ENCODE measurements around the gene UBXN11. TPM values are rescaled to one million over a fixed set of nuclear protein-coding genes. Genes with fewer than 3 reads are reported as not detected.

Gene UBXN11
- polyA plus RNA-seq, 5 donors: 23.7 to 29.6 (median 27.9) TPM

DNA sequence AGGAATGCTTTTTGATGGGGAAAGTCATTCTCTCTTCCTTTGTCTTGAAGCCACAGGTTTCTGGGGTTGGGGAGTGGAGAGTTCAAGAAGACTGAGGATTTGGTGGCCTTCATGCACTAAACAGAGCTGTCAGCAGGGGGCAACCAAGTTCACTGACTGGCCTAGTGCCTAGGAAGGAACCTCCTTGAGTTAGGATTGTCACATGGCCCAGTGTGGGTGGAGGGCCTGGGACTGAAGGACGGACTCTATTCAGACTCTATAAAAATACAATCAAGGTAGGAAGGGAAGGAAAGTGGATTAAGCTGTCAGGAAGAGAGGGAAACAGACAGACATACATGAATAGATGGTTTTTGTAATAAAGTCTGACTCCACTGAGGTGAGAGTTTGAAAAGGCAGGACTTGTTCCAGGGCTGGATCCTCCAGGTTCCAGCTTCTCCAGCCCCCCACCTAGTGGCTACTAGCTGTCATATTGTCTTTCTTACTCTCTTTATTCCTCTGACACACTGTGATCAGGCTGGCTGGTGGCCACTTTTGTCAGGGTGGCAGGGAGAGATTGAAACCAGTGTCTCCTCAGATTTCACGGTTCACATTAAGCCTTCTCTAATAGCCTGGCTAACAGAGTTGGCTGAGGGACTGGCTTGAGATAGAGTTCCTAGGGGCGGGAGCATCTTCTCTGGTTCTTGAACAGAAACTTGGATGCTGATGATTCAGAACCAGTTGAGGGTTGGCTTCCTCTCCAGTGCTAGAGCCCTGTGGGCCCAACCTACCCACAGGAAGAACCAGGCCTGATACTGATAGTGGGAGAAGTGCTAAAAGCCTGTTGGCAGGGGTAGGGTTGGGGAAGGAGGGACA lies 30.6 kb downstream of the UBXN11 start:
- DNase-seq: peak; percentile 67 to 75

DNA sequence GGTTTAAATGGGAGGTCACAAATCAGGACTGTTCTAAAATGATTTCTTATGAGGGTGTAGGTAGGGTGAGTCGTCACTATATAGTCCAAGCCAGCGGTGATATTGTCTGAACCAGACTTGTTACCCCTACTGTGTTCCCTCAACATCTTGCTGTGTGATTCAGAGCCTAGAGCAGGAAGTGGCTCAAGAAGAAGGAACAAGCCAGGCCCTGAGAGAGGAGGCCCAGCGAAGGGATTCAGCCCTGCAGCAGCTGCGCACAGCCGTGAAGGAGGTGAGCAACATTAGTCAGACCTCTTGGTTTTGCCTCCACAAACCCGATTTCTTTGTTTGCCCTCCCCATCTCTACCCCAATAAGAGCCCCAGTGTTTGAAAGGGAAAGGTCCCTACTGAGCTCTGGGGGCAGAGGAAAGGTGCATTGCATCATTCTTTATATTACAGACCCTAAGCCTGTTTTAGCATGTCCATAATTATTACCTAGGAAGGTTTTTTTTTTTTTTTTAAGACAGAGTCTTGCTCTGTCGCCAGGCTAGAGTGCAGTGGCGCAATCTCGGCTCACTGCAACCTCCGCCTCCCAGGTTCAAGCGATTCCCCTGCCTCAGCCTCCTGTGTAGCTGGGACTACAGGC lies 31.5 kb downstream of the UBXN11 start:
- no peak for DNase-seq

DNA sequence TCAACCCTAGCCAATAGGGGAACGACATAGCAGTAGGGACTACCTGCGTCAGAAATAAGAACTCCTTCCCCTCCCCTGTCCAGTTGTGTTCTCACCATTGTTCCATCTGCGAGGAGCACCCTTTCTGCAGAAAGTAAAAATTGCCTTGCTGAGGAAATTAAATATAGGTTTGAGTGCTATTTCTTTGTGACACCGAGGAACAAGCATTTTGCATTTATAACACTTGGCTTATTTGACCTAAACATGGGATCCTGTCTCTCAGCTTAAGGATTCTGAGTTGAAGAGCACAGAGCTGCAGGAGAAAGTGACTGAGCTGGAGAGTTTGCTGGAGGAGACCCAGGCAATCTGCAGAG lies 37.3 kb downstream of the UBXN11 start:
- DNase-seq: no peak

DNA sequence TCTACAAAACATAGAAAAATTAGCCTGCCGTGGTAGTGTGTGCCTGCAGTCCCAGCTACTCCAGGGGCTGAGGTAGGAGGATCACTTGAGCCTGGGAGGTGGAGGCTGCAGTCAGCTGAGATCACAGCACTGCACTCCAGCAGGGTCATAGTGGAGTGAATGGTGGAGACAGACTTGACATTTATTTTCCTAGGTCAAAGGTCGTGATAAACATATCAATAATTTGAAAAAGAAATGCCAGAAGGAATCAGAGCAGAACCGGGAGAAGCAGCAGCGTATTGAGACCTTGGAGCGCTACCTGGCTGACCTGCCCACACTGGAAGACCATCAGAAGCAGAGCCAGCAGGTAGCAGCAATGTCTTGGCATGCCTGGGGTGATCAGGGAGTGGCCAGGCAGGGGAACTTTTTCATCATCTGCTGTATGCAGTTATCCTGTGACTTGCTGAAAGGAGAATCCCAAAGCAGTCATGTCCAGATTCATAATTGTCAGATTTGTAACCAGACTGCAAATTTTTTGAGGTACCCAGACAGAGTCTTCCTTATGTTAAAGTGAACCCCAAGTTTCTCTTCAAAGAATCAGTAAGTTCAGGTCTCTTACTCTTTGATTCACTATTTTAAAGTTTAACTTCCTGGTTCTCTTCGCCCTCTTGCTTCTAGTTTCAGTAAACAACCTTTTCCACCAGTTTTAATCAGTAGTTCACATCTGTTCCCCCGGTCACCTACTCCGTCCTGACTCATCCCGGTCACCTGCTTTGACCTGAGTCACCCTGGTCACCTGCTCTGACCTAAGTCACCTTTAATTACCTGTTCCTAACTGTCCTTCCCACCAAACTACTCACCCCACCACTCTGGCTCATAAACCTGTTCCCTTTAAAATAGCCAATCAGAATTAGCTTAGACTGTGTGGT lies 37.9 kb downstream of the UBXN11 start:
- no peak for DNase-seq

DNA sequence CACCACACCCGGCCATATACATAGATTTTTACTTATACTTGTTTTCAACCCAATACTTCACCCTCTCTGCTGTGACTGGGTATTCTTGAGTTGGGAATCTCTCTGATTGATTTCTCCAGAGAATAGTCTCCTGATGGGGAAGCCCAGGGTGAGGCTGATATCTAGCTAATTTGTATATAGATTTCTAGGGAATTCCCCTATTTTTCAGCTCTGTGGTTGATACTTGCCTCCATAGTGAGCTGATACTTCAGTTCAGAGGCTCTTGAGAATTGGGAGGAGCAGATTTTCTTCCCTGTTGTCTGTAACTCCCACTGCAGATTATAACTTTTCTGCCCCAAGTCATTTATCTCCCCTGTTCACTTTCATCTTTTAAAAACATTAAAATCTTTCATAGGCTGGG lies 41.0 kb downstream of the UBXN11 start:
- DNase-seq: no peak

DNA sequence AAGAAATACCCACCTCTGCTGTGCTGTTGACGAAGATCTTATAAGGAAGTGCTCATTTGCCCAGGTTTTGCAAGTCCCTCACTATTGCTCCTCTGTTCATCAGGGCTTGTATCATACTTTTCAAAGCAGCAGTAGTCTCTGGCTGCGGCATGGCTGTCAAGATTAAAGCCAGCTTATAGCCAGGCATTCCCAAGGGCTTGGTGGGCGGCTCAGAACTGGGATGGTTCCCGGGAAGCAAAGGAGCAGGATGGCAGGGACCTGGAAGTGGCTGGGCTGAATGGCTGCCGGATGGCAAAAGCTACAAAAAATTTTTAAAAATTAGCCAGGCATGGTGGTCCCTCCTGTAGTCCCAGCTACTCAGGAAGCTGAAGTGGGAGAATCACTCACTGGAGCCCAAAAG lies 43.2 kb downstream of the UBXN11 start:
- DNase-seq: no peak

DNA sequence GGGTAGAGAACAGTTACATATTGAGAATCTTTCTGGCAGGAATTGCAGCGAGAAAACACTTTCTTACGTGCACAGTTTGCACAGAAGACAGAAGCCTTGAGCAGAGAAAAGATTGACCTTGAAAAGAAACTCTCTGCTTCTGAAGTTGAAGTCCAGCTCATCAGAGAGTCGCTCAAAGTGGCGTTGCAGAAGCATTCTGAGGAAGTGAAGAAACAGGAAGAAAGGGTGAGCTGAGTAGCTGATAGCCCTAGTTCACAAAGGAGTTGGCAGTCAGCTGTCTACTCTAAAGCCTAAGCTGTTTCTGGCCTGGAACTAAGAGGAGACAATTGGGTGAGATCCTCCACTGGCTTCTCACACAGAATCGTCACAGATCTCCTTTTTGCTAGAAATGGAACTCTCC lies 46.9 kb downstream of the UBXN11 start:
- no peak for DNase-seq

DNA sequence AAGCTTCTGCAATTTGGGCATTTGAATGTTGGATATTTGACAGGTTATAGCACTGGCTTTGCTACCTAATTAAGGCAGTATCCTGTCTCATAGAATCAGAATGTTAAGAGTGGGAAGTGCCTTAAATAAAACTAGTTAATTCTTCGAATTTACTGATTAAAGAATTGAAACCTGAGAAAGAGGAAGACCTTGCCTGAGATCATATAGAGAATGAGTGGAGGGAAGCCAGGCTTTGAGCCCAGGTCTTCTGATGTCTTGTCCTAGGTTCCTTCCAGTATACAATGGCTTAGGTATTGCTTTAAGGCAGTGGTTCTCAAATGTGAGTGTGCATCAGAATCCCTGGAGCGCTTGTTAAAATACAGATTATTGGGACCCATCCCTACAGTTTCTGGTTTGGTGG lies 47.4 kb downstream of the UBXN11 start:
- DNase-seq: no peak

DNA sequence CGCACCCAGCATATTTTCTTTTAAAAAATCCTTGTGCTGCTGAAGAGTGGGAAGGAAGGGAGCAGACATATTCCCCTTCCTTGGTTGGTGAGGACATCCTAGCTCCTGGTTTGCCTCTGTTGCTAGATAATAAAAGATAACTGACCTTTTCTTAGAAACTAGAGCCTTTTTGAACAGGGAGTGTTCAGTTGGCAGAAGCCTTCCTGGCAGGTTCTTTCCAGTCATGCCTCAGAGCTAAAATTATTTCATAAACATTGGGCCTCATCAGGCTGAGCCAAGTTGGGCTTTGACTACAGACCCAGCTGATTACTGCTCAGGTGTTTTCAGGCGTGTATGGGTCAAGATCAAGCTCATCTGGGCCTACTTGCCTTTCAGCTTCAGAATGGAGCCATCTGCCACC lies 49.2 kb downstream of the UBXN11 start:
- DNase-seq: no peak

DNA sequence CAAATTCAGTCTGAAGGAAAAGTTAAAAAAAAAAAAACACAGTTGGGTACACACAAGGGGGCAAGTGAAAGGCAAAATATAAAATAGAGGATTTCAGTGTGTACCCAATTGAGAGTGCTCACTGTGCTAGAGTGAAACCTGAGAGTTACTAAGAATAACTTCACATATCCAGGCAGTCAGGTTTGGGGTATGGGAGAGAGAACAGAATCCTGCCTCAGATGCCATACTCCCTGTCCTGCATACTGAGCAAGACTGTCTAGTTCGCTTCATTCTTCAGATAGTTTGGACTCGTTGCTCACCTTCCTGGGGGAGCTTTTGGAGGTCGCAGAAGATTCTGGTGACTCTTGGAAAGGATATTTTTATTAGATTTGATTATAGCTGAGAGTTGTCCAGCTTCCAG lies 52.0 kb downstream of the UBXN11 start:
- no peak for DNase-seq

DNA sequence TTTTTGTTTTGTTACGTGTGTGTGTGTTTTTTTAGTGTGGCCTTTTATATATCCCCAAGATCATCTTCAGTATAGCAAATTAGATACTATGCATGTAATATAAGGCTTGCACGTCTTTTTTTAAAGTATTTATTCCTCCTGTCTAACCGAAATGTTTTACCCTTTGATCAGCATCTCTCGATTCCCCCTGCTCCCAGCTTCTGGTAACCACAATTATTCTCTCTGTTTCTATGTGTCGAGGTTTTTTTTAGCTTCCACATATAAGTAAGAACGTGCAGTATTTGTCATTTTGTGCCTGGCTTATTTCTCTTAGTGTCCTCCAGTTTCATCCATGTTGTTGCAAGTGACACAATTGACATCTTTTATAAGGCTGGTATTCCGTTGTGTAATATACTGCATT lies 53.7 kb downstream of the UBXN11 start:
- DNase-seq: no peak

DNA sequence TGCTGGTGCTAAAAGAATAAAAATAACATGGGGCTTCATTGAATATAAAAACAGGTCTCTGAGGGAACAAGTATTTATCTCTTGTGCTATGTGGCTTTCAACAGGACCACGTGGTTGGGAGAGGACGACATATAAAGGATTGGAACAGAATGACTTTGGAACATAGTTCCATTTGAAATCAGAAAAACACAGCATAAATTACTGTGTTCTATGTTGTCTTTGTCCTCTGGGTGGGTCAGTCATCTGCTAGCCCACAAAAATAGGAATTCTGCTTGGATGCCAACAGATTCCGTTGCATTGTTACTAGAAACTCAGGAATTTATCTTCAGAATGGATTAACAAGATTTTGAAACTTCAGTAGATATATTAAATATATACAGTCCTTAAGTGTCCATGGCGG lies 66.5 kb downstream of the UBXN11 start:
- DNase-seq: no peak

DNA sequence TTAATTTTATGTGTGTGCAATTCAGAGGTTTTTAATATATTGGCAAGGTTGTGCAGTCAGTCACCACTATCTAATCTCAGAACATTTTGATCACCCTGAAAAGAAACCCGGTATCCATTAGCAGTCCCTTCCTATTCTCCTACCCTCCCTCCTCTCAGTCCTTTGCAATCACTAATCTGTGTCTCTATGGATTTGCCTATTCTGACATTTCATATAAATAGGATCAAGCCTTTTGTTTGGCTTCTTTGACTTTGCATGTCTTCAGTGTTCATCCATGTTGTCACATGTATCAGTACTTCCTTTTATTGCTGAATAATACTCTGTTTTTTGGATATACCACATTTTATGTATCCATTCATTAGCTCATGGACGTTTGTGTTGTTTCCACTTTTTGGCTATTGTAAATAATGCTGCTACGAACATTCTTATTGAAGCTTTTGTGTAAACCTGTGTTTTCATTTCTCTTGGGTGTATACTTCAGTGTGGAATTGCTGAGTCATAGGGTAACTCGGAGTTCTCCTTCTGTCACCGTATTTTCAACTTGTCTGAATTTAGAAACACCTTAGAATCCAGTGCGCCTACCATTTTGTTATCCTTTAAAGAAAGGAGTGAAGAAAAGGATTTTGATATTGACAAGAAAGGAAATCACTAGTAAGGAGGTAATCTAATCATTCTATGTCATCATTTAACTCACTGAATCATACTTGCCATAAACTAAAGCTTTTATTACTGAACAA lies 69.0 kb downstream of the UBXN11 start:
- no peak for DNase-seq

DNA sequence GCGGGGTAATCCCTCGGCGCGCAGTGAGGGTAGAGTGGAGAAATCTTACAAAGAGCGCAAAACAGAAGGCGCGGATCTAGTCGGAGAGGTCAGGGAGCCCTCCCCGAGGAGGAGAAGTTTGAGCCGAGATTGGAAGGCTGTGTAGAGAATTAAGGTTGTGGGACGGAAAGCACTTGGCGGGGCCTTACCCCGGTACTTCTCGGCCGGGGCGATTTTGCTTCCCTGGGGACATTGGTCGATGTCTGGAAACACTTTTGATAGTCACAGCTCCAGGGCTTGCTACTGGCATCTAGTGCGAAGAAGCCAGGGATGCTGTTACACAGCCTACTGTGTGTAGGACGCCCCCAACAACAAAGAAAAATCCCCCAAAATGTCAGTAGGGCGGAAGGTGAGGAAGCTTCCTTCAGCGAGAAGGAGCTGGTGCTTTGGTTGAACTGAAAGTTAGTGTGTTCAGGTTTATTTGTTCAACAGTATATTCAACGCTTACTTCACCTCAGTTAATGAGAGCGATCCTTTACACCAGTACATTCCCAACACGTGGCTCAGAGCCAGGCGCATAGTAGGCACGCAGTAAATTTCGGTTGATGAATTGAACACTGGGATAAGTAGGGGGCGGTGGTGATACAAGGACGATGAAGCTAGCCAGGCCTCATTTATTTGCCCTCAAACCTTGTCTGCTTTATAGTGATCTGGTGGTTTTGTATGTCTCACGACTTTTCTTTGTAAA lies 71.6 kb downstream of the UBXN11 start:
- peak; percentile 17 to 26 for DNase-seq

DNA sequence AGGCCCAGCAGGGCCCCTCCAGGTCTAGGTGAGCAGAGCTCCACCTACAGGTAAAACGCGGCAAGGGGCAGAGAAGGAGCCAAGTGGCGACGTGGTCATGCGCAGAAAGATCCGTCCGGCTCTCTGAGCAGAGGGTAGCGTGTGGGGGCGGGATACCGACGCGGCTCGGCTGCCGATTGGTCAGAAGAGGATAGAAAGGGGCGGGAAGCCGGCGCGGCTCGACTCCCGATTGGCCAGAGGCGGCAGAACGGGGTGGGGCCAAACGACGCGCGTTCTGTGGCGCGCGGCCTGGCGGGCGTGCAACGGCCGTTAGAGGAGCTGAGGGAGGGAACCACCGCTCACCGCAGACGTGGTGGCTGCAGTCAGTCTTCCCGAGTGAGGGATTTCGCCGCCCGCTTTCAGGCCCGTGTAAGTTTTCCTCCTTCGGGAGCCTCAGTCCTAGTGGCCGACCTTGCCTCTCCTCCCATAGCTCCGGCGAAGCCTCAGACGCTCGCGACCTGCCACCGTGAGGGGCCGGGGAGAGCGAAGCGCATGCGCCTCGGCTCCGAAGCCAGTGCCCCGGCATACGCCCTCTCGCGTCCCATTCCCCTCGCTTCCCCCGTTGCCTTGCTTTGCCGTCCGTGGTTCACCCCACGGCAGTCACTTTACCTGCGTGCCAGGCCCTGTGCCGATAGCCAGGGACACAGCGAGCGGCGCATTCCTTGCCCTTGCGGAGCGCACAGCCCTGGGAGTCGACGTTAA lies 72.4 kb downstream of the UBXN11 start, which contains the start of gene CEP85:
TSS of gene CEP85 (plus strand) at position 298 of the 741 bp plus-strand sequence. CDS start 5,584 bp downstream, outside the sequence.
- DNase-seq: peak; percentile 96 to 97

Other genes with a start within 250 kb of the UBXN11 start
- gene TRIM63, start 239.0 kb downstream of the UBXN11 start, polyA plus RNA-seq (ENCODE audit: insufficient read depth in 1 of 5, insufficient read length in 5 of 5, low replicate concordance in 1 of 5): 1 to 10 TPM in 2 of 5 donors, under 1 TPM in 2, not detected in 1; 0.15 to 2.1 (median 1.3) TPM
- gene PDIK1L, start 194.8 kb downstream of the UBXN11 start, polyA plus RNA-seq (ENCODE audit: insufficient read depth in 1 of 5, insufficient read length in 5 of 5, low replicate concordance in 1 of 5): 10 to 100 TPM; 17.2 to 26.9 (median 24.0) TPM
- 1 to 10 TPM; 1.2 to 2.0 (median 1.6) TPM for gene FAM110D, start 147.6 kb downstream of the UBXN11 start, polyA plus RNA-seq (ENCODE audit: insufficient read depth in 1 of 5, insufficient read length in 5 of 5, low replicate concordance in 1 of 5)
- gene C1orf232, start 137.7 kb downstream of the UBXN11 start, polyA plus RNA-seq (ENCODE audit: insufficient read depth in 1 of 5, insufficient read length in 5 of 5, low replicate concordance in 1 of 5): not detected
- gene ZNF593, start 136.7 kb downstream of the UBXN11 start, polyA plus RNA-seq (ENCODE audit: insufficient read depth in 1 of 5, insufficient read length in 5 of 5, low replicate concordance in 1 of 5): 10 to 100 TPM in 3 of 5 donors, 1 to 10 TPM in 2; 8.1 to 23.0 (median 14.2) TPM
- gene ZNF593OS, start 134.8 kb downstream of the UBXN11 start, polyA plus RNA-seq (ENCODE audit: insufficient read depth in 1 of 5, insufficient read length in 5 of 5, low replicate concordance in 1 of 5): 1 to 10 TPM in 4 of 5 donors, under 1 TPM in 1; 0.75 to 2.0 (median 1.2) TPM
- gene CNKSR1, start 129.1 kb downstream of the UBXN11 start, polyA plus RNA-seq (ENCODE audit: insufficient read depth in 1 of 5, insufficient read length in 5 of 5, low replicate concordance in 1 of 5): 10 to 100 TPM; 15.2 to 25.9 (median 24.0) TPM
- gene CATSPER4, start 116.0 kb downstream of the UBXN11 start, polyA plus RNA-seq (ENCODE audit: insufficient read depth in 1 of 5, insufficient read length in 5 of 5, low replicate concordance in 1 of 5): under 1 TPM in 1 of 5 donors, not detected in 4; 0.08 TPM
- 10 to 100 TPM; 20.0 to 26.4 (median 21.9) TPM for gene CEP85, start 72.4 kb downstream of the UBXN11 start, polyA plus RNA-seq (ENCODE audit: insufficient read depth in 1 of 5, insufficient read length in 5 of 5, low replicate concordance in 1 of 5)
- 100 to 1,000 TPM in 2 of 5 donors, 10 to 100 TPM in 3; 89.9 to 123 (median 98.7) TPM for gene SH3BGRL3, start 26.6 kb downstream of the UBXN11 start, polyA plus RNA-seq (ENCODE audit: insufficient read depth in 1 of 5, insufficient read length in 5 of 5, low replicate concordance in 1 of 5)
- 1 to 10 TPM; 2.8 to 7.0 (median 5.6) TPM for gene CD52, start 11.3 kb upstream of the UBXN11 start, polyA plus RNA-seq (ENCODE audit: insufficient read depth in 1 of 5, insufficient read length in 5 of 5, low replicate concordance in 1 of 5)
- 1 to 10 TPM in 4 of 5 donors, under 1 TPM in 1; 0.70 to 2.5 (median 1.5) TPM for gene CRYBG2, start 47.5 kb upstream of the UBXN11 start, polyA plus RNA-seq (ENCODE audit: insufficient read depth in 1 of 5, insufficient read length in 5 of 5, low replicate concordance in 1 of 5)
- under 1 TPM in 4 of 5 donors, not detected in 1; 0.10 to 0.27 (median 0.19) TPM for gene ZNF683, start 66.1 kb upstream of the UBXN11 start, polyA plus RNA-seq (ENCODE audit: insufficient read depth in 1 of 5, insufficient read length in 5 of 5, low replicate concordance in 1 of 5)
- under 1 TPM; 0.06 to 0.10 (median 0.08) TPM for gene LIN28A, start 104.2 kb upstream of the UBXN11 start, polyA plus RNA-seq (ENCODE audit: insufficient read depth in 1 of 5, insufficient read length in 5 of 5, low replicate concordance in 1 of 5)
- 10 to 100 TPM; 27.5 to 36.6 (median 35.4) TPM for gene DHDDS, start 125.7 kb upstream of the UBXN11 start, polyA plus RNA-seq (ENCODE audit: insufficient read depth in 1 of 5, insufficient read length in 5 of 5, low replicate concordance in 1 of 5)
- 1,000 to 10,000 TPM; 1,072 to 1,438 (median 1,211) TPM for gene HMGN2, start 165.8 kb upstream of the UBXN11 start, polyA plus RNA-seq (ENCODE audit: insufficient read depth in 1 of 5, insufficient read length in 5 of 5, low replicate concordance in 1 of 5)
- gene RPS6KA1, start 223.1 kb upstream of the UBXN11 start, polyA plus RNA-seq (ENCODE audit: insufficient read depth in 1 of 5, insufficient read length in 5 of 5, low replicate concordance in 1 of 5): 10 to 100 TPM; 19.3 to 27.8 (median 23.4) TPM